Stomach (tissue), 9 donors: Measurements from ENCODE around the gene UBE4B. TPM values are rescaled to one million over a fixed set of nuclear protein-coding genes. Genes with fewer than 3 reads are reported as not detected.
A peak's percentile ranks its signal among the peaks of the same experiment; 100 is the strongest.
"Not testable (repeated sequence)": the region's sequence is repeated elsewhere in the genome, so short reads cannot be mapped to it uniquely, and the experiment has no call there.

Experiments
- DNase-seq, 2 donors: peaks; one replicate each; pipeline versions ENCODE4 v3.0.0 to v3.0.0-alpha.2; 2013 to 2019
- H3K27ac ChIP-seq, 5 donors: fragments of 200-600 bp in 4 of 5; sonication (generic) in 4 of 5; one replicate each; pipeline ENCODE4 v1.5.1; 2013 to 2019; ENCODE audit warnings: mild to moderate bottlenecking in 1 of 5, moderate library complexity in 1 of 5
- H3K27me3 ChIP-seq, 3 donors: fragments of 200-600 bp; sonication (generic); one replicate each; pipeline ENCODE4 v1.5.1; 2017 to 2019; ENCODE audit warnings: mixed run types in 1 of 3
- H3K36me3 ChIP-seq, 4 donors: fragments of 200-600 bp; sonication (generic); 1 replicate in 3 of 4; 2 replicates in 1 of 4; pipeline ENCODE4 v1.5.1; 2016 to 2019
- H3K4me1 ChIP-seq, 4 donors: fragments of 200-600 bp; sonication (generic); one replicate each; pipeline ENCODE4 v1.5.1; 2016 to 2019
- H3K4me3 ChIP-seq, 4 donors: fragments of 200-600 bp; sonication (generic) in 3 of 4; one replicate each; pipeline ENCODE4 v1.5.1; 2016 to 2019; ENCODE audit warnings: mild to moderate bottlenecking in 1 of 4
- H3K9me3 ChIP-seq, 4 donors: fragments of 200-600 bp; sonication (generic); one replicate each; pipeline ENCODE4 v1.5.1; 2016 to 2019
- CTCF ChIP-seq, 7 experiments: fragments of 450-650 bp in 4 of 7; fragments of 200-600 bp in 3 of 7; sonication (generic) in 3 of 7; IDR thresholded peaks; one replicate each; pipeline ENCODE4 v1.5.1; 2016 to 2019; ENCODE audit warnings: antibody characterized with exemption in 7 of 7, control low read depth in 2 of 7, mild to moderate bottlenecking in 1 of 7
- EP300 ChIP-seq: sonication (generic); formaldehyde crosslinking; IDR thresholded peaks from one replicate; pipeline ENCODE4 v1.6.1; 2017; ENCODE audit warnings: antibody characterized with exemption
- POLR2A ChIP-seq, 4 donors: fragments of 450-650 bp; IDR thresholded peaks; one replicate each; pipeline ENCODE4 v1.6.1; 2016; ENCODE audit warnings: antibody characterized with exemption in 4 of 4, control low read depth in 2 of 4, mild to moderate bottlenecking in 1 of 4, moderate library complexity in 1 of 4
- POLR2AphosphoS5 ChIP-seq, 3 donors: sonication (generic); formaldehyde crosslinking; IDR thresholded peaks; one replicate each; pipeline ENCODE4 v1.6.1; 2016; ENCODE audit warnings: antibody characterized with exemption in 3 of 3
- WGBS, 5 donors: extraction: QIAGEN DNeasy Blood & Tissue Kit in 3 of 5; methylation state at CpG; one replicate each; pipeline versions ENCODE4 v1.1.5 to v1.1.7; 2013 to 2018; 5-methylcytosine and 5-hydroxymethylcytosine counted together
- intact Hi-C: fragments of 100-400 bp; cut with DNase I; formaldehyde crosslinking; loops from one replicate; pipeline ENCODE4 v1.15.1; 2023; ENCODE audit warnings: low total_unique reads
- polyA plus RNA-seq, 3 donors: library from polyadenylated mRNA; stranded (reverse); fragments of 200-250 nt; gene quantifications; one replicate each; pipeline ENCODE4 v1.2.3, GENCODE V29; 2013
- total RNA-seq, 5 donors: library from RNA; depleted of rRNA; stranded (reverse); fragments of >200 nt; gene quantifications; one replicate each; pipeline versions ENCODE4 v1.1.0 to v1.2.3, GENCODE V29; 2014 to 2016
- donor health status: healthy with polysubstance abuse.
- donor health status: Bipolar disorder and iron deficiency.
- donor health status: healthy.

Gene UBE4B
- total and polyA plus RNA-seq, 8 donors: 13.3 to 82.9 (median 39.5) TPM

GRCh38 chr1:10216090-10216749 lies 183.5 kb downstream of the UBE4B start:
- no peaks in the 10 kb centered on the region for H3K27me3 ChIP-seq
- TF ChIP-seq POLR2AphosphoS5 (IDR thresholded peaks at IDR 0.05) (no peak), CTCF (IDR thresholded peaks at IDR 0.05) (no peak), POLR2A (IDR thresholded peaks at IDR 0.05) (no peak), EP300 (no peak)
- DNase-seq: no peak
- H3K36me3 ChIP-seq: no peaks in the 10 kb centered on the region
- WGBS, 5 donors: 60 to 82% (median 62%) methylated on average over 7 of the region's 7 CpGs
- peak overlapping the region in 2 of 5 donors; percentile 4 to 43 for H3K27ac ChIP-seq
- intact Hi-C loops: no loop called here
- no peaks in the 10 kb centered on the region for H3K9me3 ChIP-seq
- peaks cover 26 to 85% (median 59%) of the 10 kb centered on the region in 4 donors for H3K4me1 ChIP-seq
- no peak overlapping the region for H3K4me3 ChIP-seq

- Histone ChIP-seq H3K27ac (peak overlapping the region in 2 of 5 donors; percentile 33 to 40), H3K4me1 (peaks cover 19 to 79% (median 47%) of the 10 kb centered on the region in 4 donors)
Observed at GRCh38 chr1:10217748-10218441, 185.1 kb downstream of the UBE4B start.

DNA sequence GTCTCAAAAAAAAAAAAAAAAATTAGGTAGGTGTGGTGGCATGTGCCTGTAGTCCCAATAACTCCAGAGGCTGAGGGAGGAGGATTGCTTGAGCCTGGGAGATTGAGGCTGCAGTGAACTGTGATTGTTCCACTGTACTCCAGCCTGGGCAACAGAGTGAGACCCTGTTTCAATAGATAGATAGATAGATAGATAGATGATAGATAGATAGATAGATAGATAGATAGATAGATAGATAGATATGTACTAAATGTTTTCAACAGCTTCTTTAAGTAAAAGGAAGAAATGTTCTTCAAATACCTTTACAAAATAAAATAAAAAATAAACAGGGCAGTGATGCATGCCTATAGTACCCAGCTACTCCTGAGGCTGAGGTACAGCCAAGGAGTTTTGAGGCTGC lies 187.4 kb downstream of the UBE4B start:
- no peaks in the 10 kb centered on the region for H3K27me3 ChIP-seq
- no peaks in the 10 kb centered on the region for H3K36me3 ChIP-seq
- H3K9me3 ChIP-seq: no peaks in the 10 kb centered on the region
- H3K27ac ChIP-seq: no peak overlapping the region
- no peak for TF ChIP-seq POLR2A (IDR thresholded peaks at IDR 0.05)
- TF ChIP-seq CTCF (IDR thresholded peaks at IDR 0.05): no peak
- no peak for TF ChIP-seq POLR2AphosphoS5 (IDR thresholded peaks at IDR 0.05)
- no peak for TF ChIP-seq EP300
- H3K4me1 ChIP-seq: peaks cover 19 to 76% (median 38%) of the 10 kb centered on the region in 4 donors
- no peak overlapping the region for H3K4me3 ChIP-seq
- DNase-seq: no peak
- intact Hi-C loops: no loop called here

More at GRCh38 chr1:10217748-10218441, 185.1 kb downstream of the UBE4B start:
- Histone ChIP-seq H3K9me3 (no peaks in the 10 kb centered on the region), H3K4me3 (no peak overlapping the region), H3K36me3 (no peaks in the 10 kb centered on the region), H3K27me3 (no peaks in the 10 kb centered on the region)
- peak in 1 of 2 donors; percentile 23 for DNase-seq
- no peak for TF ChIP-seq EP300
- no peak for TF ChIP-seq POLR2AphosphoS5 (IDR thresholded peaks at IDR 0.05)
- TF ChIP-seq CTCF (IDR thresholded peaks at IDR 0.05): no peak
- no peak for TF ChIP-seq POLR2A (IDR thresholded peaks at IDR 0.05)
- intact Hi-C loops: no loop called here
- WGBS, 5 donors: 45 to 52% (median 49%) methylated on average over 5 of the region's 5 CpGs

DNA sequence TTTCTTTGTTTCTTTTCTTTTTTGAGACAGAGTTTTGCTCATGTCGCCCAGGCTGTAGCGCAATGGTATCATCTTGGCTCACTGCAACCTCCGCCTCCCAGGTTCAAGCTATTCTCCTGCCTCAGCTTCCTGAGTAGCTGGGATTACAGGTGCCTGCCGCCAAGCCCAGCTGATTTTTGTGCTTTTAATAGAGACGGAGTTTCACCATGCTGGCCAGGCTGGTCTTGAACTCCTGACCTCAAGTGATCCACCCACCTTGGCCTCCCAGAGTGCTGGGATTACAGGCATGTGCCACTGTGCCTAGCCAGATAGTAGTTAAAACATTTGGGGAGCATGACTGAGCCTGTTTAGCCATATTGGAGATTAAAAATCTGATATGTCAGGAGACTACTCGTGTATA lies 187.9 kb downstream of the UBE4B start:
- H3K4me3 ChIP-seq, H3K27ac ChIP-seq, H3K9me3 ChIP-seq, intact Hi-C loops, H3K27me3 ChIP-seq, H3K36me3 ChIP-seq, DNase-seq: not testable (repeated sequence)
- 88 to 94% (median 93%) methylated on average over 6 of the region's 6 CpGs for WGBS, 5 donors
- peaks cover 19 to 76% (median 39%) of the 10 kb centered on the region in 4 donors for H3K4me1 ChIP-seq

- H3K4me3 ChIP-seq: no peak overlapping the region
- peaks cover 0 to 50% (median 17%) of the 10 kb centered on the region in 4 donors for H3K4me1 ChIP-seq
- no peak for DNase-seq
- no peak overlapping the region for H3K27ac ChIP-seq
- intact Hi-C loops: no loop called here
- no peaks in the 10 kb centered on the region for H3K9me3 ChIP-seq
- no peaks in the 10 kb centered on the region for H3K36me3 ChIP-seq
- 71 to 93% (median 91%) methylated on average over 1 of the region's 1 CpG for WGBS, 5 donors
- TF ChIP-seq EP300: no peak
- no peak for TF ChIP-seq POLR2A (IDR thresholded peaks at IDR 0.05)
- no peak for TF ChIP-seq POLR2AphosphoS5 (IDR thresholded peaks at IDR 0.05)
- no peak for TF ChIP-seq CTCF (IDR thresholded peaks at IDR 0.05)
- H3K27me3 ChIP-seq: no peaks in the 10 kb centered on the region
Observed at GRCh38 chr1:10225573-10225972, 192.8 kb downstream of the UBE4B start.
